CD4-positive, alpha-beta T cell (primary cell): ENCODE results near the gene KRTAP10-10. TPM values are rescaled to one million over a fixed set of nuclear protein-coding genes. Genes with fewer than 3 reads are reported as not detected.
"Not testable (repeated sequence)": the region's sequence is repeated elsewhere in the genome, so short reads cannot be mapped to it uniquely, and the experiment has no call there.

Experiments used
- ATAC-seq: fragments of 200-7000 bp; cut with Tn5 transposase; one replicate; pipeline ENCODE4 v1.10.0; 2022; ENCODE audit warnings: mild to moderate bottlenecking; ENCODE audit not compliant: poor library complexity
- CTCF ChIA-PET: fragments of 350-600 bp; sonication (Branson Sonifier 250); formaldehyde crosslinking; loops from one replicate; lab custom pipeline; 2021; ENCODE audit warnings: antibody characterized with exemption, inconsistent platforms; lab: Charles Lee
- POLR2A ChIA-PET: fragments of 350-600 bp; sonication (Branson Sonifier 250); formaldehyde crosslinking; loops from one replicate; lab custom pipeline; 2021; ENCODE audit warnings: antibody characterized with exemption, inconsistent platforms; lab: Charles Lee
- DNase-seq, 14 experiments: peaks; one replicate each; pipeline ENCODE4 v3.0.0-alpha.2; 2013 to 2020; ENCODE audit warnings: mixed read lengths in 2 of 14
- H3K27ac ChIP-seq, 2 donors: one replicate each; pipeline versions ENCODE4 v1.5.1 to v1.7.0; 2013; ENCODE audit warnings: low read length in 2 of 2, low read depth in 1 of 2, mild to moderate bottlenecking in 1 of 2
- H3K27me3 ChIP-seq, 2 experiments: 1 replicate in 1 of 2; 2 replicates in 1 of 2; pipeline versions ENCODE4 v1.6.1 to v1.7.0; 2013; ENCODE audit warnings: low read length in 2 of 2, control low read depth in 1 of 2, mild to moderate bottlenecking in 1 of 2, moderate library complexity in 1 of 2; ENCODE audit not compliant: insufficient read depth in 2 of 2, control insufficient read depth in 1 of 2
- H3K36me3 ChIP-seq: one replicate; pipeline ENCODE4 v1.6.1; 2013; ENCODE audit warnings: low read length, control low read depth; ENCODE audit not compliant: insufficient read depth
- H3K4me1 ChIP-seq: one replicate; pipeline ENCODE4 v1.6.1; 2013; ENCODE audit warnings: low read length, control low read depth; ENCODE audit not compliant: insufficient read depth
- H3K4me3 ChIP-seq: one replicate; pipeline ENCODE4 v1.5.1; 2013; ENCODE audit warnings: mild to moderate bottlenecking, low read length, moderate library complexity
- H3K9me3 ChIP-seq, 2 experiments: 1 replicate in 1 of 2; 2 replicates in 1 of 2; pipeline versions ENCODE4 v1.6.1 to v1.7.0; 2013; ENCODE audit warnings: low read length in 2 of 2, mild to moderate bottlenecking in 2 of 2, control low read depth in 1 of 2, moderate library complexity in 1 of 2; ENCODE audit not compliant: control insufficient read depth in 1 of 2, insufficient read depth in 1 of 2
- H3K27ac Mint-ChIP-seq: one replicate; pipeline ENCODE4 v1.8.0; 2020; ENCODE audit warnings: mixed read lengths
- H3K27me3 Mint-ChIP-seq: one replicate; pipeline ENCODE4 v1.8.0; 2021; ENCODE audit warnings: mixed read lengths
- H3K36me3 Mint-ChIP-seq: one replicate; pipeline ENCODE4 v1.8.0; 2021; ENCODE audit warnings: low read depth, mixed read lengths
- H3K4me1 Mint-ChIP-seq: one replicate; pipeline ENCODE4 v1.8.0; 2021; ENCODE audit warnings: low read depth, mixed read lengths
- H3K4me3 Mint-ChIP-seq: one replicate; pipeline ENCODE4 v1.8.0; 2020; ENCODE audit warnings: mild to moderate bottlenecking, mixed read lengths
- H3K9me3 Mint-ChIP-seq: one replicate; pipeline ENCODE4 v1.8.0; 2020; ENCODE audit warnings: mixed read lengths
- intact Hi-C, 2 experiments: fragments of 100-400 bp; cut with DNase I in 1 of 2; cut with micrococcal nuclease in 1 of 2; formaldehyde crosslinking; loops; one replicate each; pipeline versions ENCODE4 v1.15.1 to v1.9.0; 2023 to 2025; cut with DNase I, micrococcal nuclease
- total RNA-seq, 174 experiments: library from RNA in 2 of 174; stranded (reverse) in 2 of 174; gene quantifications; one replicate each; pipeline ENCODE4 v1.2.3 and lab custom pipeline; 2021 to 2026
- TF ChIP-seq, protein P1 (sequence below): fragments of 200-600 bp; IDR thresholded peaks from one replicate; pipeline ENCODE4 v1.8.0; 2022; ENCODE audit warnings: antibody characterized with exemption, mild to moderate bottlenecking

The KRTAP10-10 gene
- total RNA-seq, 2 experiments from 2014 or later: not detected

DNA sequence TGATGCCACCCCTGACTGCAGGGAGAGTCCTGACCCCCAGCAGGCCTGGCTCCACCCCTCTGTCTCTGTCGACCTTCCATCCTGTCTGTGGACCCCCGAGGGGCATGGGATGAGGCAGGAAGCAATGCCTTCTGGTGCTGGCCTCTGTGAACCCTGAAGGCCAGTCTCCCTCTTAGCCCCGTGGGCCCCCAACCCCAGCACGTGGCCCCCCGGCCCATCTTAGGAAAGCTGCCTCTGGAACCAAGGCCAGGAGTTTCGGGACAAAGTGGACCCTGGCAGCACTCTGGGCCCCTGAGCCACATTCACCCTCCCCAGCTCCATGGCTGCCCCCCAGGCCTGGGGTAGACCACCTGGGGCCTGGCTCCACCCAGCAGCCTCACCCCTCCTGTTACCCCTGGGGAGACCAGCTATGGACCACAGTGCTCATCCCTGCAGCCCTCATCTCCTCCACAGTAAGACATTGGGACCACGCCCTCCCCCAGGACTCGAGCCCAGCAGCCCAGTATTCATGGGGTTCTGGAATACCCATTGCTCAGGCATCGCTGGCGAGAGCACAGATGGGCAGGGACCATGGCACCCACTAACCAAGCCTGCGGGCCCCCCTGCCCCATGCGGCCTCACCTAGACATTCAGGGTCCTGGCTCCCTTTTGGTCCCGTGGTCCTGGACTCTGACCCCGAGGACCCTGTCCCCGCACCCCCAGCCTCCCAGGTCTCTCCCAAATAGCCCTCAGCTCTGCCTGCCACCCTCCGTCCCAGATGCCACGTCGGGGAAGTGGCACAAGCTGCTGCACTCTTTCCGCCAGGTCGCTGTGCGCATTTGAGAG lies 1.6 kb downstream of the KRTAP10-10 start:
- ATAC-seq, intact Hi-C loops, H3K4me1 Mint-ChIP-seq, H3K9me3 Mint-ChIP-seq, H3K36me3 ChIP-seq, DNase-seq, H3K4me1 ChIP-seq, H3K4me3 Mint-ChIP-seq, H3K27me3 ChIP-seq, H3K27me3 Mint-ChIP-seq, H3K4me3 ChIP-seq, CTCF ChIA-PET, H3K36me3 Mint-ChIP-seq, H3K27ac Mint-ChIP-seq, H3K27ac ChIP-seq, POLR2A ChIA-PET: not testable (repeated sequence)
- H3K9me3 ChIP-seq: peaks cover 11% of the 10 kb centered on the region in 2 experiments

DNA sequence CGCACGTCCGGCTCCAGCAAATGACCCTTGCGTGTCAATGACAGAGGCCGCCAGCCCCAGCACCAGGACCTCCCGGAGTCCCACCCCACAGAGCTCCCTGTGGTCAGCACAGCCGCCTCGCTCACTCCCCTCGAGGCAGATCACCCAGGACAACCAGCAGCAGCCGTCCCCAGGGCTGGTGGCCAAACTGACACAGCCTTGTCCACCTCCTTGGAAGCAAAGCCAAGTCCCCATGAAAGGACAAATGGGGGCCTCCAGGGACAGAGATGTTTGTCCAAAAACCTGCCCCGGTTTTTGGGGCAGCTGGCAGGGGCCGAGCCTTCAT lies 2.1 kb downstream of the KRTAP10-10 start:
- TF ChIP-seq, protein P1, sequence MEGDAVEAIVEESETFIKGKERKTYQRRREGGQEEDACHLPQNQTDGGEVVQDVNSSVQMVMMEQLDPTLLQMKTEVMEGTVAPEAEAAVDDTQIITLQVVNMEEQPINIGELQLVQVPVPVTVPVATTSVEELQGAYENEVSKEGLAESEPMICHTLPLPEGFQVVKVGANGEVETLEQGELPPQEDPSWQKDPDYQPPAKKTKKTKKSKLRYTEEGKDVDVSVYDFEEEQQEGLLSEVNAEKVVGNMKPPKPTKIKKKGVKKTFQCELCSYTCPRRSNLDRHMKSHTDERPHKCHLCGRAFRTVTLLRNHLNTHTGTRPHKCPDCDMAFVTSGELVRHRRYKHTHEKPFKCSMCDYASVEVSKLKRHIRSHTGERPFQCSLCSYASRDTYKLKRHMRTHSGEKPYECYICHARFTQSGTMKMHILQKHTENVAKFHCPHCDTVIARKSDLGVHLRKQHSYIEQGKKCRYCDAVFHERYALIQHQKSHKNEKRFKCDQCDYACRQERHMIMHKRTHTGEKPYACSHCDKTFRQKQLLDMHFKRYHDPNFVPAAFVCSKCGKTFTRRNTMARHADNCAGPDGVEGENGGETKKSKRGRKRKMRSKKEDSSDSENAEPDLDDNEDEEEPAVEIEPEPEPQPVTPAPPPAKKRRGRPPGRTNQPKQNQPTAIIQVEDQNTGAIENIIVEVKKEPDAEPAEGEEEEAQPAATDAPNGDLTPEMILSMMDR: no peak
- Mint-ChIP-seq H3K4me3 (no peak overlapping the region), H3K4me1 (no peaks in the 10 kb centered on the region), H3K36me3 (peaks cover 5% of the 10 kb centered on the region), H3K27ac (no peak overlapping the region), H3K27me3 (no peaks in the 10 kb centered on the region), H3K9me3 (peaks cover 7% of the 10 kb centered on the region)
- H3K4me3 ChIP-seq: no peak overlapping the region
- H3K36me3 ChIP-seq: no peaks in the 10 kb centered on the region
- ATAC-seq: no peak
- peak in 1 of 14 experiments; percentile 9 for DNase-seq
- peaks cover 0 to 2% of the 10 kb centered on the region in 2 experiments for H3K27me3 ChIP-seq
- no peak overlapping the region for H3K27ac ChIP-seq
- POLR2A ChIA-PET: no interaction called here
- H3K4me1 ChIP-seq: no peaks in the 10 kb centered on the region
- H3K9me3 ChIP-seq: peaks cover 13 to 14% of the 10 kb centered on the region in 2 experiments
- intact Hi-C loops: no loop called here
- CTCF ChIA-PET: no interaction called here

DNA sequence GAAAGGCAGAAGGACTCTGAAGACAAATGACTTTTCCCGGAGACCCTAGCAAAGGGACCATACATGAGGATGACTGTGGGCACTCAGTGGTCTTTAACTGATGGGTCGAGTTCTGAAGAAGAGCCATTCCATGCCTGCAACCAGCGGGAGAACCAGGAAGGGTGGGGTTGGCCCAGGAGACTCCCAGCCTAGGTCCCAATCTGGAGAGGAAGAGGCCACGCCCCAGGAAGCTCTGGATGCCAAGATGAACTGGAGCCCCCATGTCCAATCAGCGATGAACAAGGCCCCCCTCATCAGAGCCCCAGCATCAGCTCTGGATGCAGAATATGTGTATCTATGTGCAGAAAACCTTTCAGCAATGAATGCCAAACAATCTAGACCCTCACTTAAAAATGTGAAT lies 3.6 kb downstream of the KRTAP10-10 start:
- Mint-ChIP-seq H3K27me3 (no peaks in the 10 kb centered on the region), H3K4me1 (no peaks in the 10 kb centered on the region), H3K36me3 (peaks cover 5% of the 10 kb centered on the region), H3K9me3 (peaks cover 10% of the 10 kb centered on the region), H3K4me3 (no peak overlapping the region), H3K27ac (no peak overlapping the region)
- ChIA-PET CTCF (no interaction called here), POLR2A (no interaction called here)
- peaks cover 0 to 2% of the 10 kb centered on the region in 2 experiments for H3K27me3 ChIP-seq
- intact Hi-C loops: no loop called here
- H3K4me3 ChIP-seq: no peak overlapping the region
- TF ChIP-seq, protein P1: no peak
- peaks cover 21% of the 10 kb centered on the region in 2 experiments for H3K9me3 ChIP-seq
- no peaks in the 10 kb centered on the region for H3K36me3 ChIP-seq
- ATAC-seq (no peak), DNase-seq (no peak)
- H3K4me1 ChIP-seq: no peaks in the 10 kb centered on the region
- no peak overlapping the region for H3K27ac ChIP-seq
